GM12873 (cell line): Measurements from ENCODE around the gene CYS1.

Experiments
- CTCF ChIP-seq: IDR thresholded peaks from 2 replicates; pipeline ENCODE4 v1.5.1; 2012; ENCODE audit warnings: low read depth, mild to moderate bottlenecking, moderate library complexity, low read length, control low read depth; ENCODE audit not compliant: insufficient read depth; ENCODE audit errors: missing control alignments

The CYS1 gene

DNA sequence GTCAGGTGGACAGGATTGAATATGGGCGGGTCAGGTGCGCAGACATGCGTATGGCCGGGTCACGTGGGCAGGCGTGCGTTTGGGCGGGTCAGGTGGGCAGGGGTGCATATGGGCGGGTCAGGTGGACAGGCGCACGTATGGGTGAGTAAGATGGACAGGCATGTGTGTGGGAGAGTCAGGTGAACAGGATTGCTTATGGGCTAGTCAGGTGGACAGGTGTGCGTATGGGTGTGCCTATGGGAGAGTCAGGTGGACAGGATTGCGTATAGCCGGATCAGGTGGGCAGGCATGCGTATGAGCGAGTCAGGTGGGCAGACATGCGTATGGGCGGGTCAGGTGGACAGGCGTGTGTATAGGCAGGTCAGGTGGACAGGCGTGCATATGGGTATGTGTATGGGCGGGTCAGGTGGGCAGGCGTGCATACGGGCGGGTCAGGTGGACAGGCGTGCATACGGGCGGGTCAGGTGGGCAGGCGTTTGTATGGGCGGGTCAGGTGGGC is 67.2 kb downstream of the CYS1 start:
- TF ChIP-seq CTCF: no peak

- TF ChIP-seq CTCF: no peak
These were observed 70.1 kb downstream of the CYS1 start for GRCh38 chr2:10009811-10010781.

DNA sequence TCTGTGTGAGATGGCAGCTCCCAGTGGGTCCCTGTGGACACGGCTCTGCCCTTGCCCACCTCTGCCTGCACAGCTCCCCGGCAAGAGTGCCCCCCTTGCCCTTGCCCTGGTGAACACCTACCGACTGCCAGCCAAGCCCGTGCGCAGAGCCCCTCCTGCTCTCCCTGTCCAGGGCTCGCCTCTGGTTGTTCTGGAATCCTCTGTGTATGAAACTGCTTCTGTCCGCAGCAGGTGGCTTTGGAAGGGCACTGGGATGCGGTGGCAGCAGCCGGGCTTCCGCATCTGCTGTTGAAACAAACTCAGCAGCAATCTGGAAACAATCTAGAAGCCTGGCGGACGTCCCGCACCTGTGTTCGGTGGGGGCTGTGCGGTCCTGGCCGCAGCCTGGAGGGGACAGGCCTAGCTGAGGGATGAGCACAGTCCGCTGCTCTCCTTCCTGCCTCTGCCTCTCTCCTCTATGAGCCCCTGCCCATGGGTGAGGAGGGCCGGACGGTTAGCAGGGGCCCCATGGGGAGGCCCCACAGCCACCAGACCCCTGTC is 70.9 kb downstream of the CYS1 start:
- TF ChIP-seq CTCF: no peak

GRCh38 chr2:10008809-10009176 is 71.4 kb downstream of the CYS1 start:
- no peak for TF ChIP-seq CTCF

DNA sequence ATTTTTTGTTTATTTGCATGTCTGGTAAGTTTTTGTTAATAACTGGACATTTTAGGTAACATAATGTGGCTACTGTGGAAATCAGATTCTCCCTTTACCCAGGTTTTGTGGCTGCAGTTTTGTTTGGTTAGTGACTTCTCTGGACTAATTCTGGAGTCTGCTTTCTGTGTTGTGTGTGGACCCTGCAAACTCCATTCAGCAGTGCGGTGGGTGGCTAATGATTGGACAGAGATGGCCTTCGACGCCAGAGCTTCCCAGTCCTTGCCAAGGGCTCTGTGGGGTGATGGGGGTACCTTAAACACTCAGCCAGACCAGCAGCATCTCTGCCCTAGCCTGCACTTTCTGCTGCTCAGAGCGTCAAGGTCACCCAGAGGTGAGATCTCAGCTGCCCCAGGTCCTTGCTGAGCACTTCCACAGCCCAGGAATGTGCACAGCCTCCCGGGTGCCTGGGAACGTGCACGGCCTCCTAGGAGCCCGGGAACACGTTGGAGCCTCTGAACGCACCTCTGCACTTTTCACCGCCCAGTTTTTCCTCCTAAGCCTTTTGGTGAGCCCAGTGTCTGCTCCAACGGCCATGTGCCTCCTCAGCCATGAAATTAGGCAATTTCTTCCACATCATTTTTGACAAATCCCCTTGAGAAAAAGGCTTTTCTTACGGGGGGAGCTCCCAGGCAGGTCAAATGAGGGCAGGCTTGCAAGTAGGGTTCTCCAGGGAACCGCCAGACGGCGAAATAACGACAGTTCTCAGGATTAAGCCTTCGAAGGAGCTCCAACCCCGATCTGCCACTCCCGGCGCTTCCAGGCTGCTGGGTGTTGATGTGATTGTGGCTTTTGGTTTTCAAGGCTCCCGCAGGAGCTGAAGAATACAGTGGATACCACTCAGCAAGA is 72.0 kb downstream of the CYS1 start:
- no peak for TF ChIP-seq CTCF

- TF ChIP-seq CTCF: no peak
These were observed 72.8 kb downstream of the CYS1 start for GRCh38 chr2:10007435-10007834.
